ENCODE data around the gene XYLT1.

GRCh38 chr16:17229766-17230165 is 241.0 kb downstream of the XYLT1 start:
- no peak for TF ChIP-seq CTCF (IDR thresholded peaks at IDR 0.05)
- no peak for TF ChIP-seq ZFX (IDR thresholded peaks at IDR 0.05; ENCODE audit: borderline replicate concordance)
